WERI-Rb-1 (cell line): ENCODE data around the gene NMRK1.

Experiments
- DNase-seq: peaks from one replicate; pipeline ENCODE4 v3.0.0-alpha.2; 2020
- H3K27ac ChIP-seq: fragments of 250-450 bp; sonication (Bioruptor Pico); 2 replicates; pipeline ENCODE4 v1.5.1; 2020; ENCODE audit warnings: mild to moderate bottlenecking, moderate library complexity
- H3K27me3 ChIP-seq: fragments of 250-450 bp; sonication (Bioruptor Pico); 2 replicates; pipeline ENCODE4 v1.5.1; 2021; ENCODE audit warnings: mild to moderate bottlenecking, low read depth, moderate library complexity; ENCODE audit not compliant: insufficient read depth, severe bottlenecking
- H3K36me3 ChIP-seq: fragments of 250-450 bp; sonication (Bioruptor Pico); 2 replicates; pipeline ENCODE4 v1.5.1; 2020; ENCODE audit warnings: mild to moderate bottlenecking, moderate library complexity
- H3K4me3 ChIP-seq: 2 replicates; pipeline ENCODE4 v1.5.1; 2011; ENCODE audit warnings: low read depth, mild to moderate bottlenecking, control low read depth, low read length
- H3K9me3 ChIP-seq: fragments of 250-450 bp; sonication (Bioruptor Pico); 2 replicates; pipeline ENCODE4 v1.5.1; 2021; ENCODE audit warnings: mild to moderate bottlenecking, moderate library complexity; ENCODE audit not compliant: severe bottlenecking
- TF ChIP-seq, protein P1 (sequence below): IDR thresholded peaks from 2 replicates; pipeline ENCODE4 v1.5.1; 2011; ENCODE audit warnings: low read depth, mild to moderate bottlenecking, control low read depth, inconsistent platforms, low read length

Gene NMRK1

DNA sequence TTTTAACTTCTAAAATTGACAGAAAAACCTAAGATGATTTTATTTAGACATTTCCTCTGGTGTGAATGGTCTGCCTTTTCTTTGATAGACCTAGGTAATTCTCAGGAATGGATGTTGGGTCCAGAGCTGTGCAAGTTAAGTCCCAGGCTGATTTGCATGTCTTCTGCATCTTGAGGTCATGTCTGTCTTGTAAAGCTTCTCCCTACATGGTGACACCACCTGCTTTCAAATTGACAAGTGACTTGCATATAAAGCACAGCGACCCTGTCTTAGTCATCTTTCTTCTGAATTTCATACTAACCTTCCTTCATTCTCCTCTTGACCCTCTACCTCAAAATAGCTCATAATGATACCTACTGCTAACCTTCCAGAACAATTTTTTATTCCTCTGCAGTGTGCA lies 29.6 kb upstream of the NMRK1 start:
- H3K4me3 ChIP-seq, result no peak overlapping the region
- H3K36me3 ChIP-seq, result no peaks in the 10 kb centered on the region
- no peaks in the 10 kb centered on the region for H3K27me3 ChIP-seq
- TF ChIP-seq, protein P1, sequence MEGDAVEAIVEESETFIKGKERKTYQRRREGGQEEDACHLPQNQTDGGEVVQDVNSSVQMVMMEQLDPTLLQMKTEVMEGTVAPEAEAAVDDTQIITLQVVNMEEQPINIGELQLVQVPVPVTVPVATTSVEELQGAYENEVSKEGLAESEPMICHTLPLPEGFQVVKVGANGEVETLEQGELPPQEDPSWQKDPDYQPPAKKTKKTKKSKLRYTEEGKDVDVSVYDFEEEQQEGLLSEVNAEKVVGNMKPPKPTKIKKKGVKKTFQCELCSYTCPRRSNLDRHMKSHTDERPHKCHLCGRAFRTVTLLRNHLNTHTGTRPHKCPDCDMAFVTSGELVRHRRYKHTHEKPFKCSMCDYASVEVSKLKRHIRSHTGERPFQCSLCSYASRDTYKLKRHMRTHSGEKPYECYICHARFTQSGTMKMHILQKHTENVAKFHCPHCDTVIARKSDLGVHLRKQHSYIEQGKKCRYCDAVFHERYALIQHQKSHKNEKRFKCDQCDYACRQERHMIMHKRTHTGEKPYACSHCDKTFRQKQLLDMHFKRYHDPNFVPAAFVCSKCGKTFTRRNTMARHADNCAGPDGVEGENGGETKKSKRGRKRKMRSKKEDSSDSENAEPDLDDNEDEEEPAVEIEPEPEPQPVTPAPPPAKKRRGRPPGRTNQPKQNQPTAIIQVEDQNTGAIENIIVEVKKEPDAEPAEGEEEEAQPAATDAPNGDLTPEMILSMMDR, result no peak
- H3K27ac ChIP-seq, result no peak overlapping the region
- H3K9me3 ChIP-seq, result no peaks in the 10 kb centered on the region
- DNase-seq, result no peak

DNA sequence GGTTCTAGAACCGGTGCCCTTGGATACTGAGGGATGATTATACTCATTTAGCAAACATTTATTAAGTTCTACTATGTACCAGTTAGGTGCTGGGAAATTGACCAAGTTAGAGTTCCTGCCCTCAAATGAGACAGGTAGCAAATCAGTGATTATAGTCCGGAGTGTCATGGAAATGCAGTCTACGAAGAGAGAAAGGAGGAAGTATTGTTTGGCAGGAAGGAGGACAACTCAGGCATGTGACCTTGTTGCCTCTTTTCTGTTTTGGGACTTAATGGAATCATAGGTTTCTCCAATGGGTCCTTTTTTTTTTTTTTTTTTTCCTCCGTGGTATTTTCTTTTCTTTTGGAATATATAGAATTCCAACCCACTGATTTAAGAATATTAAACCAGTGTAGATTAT lies 28.4 kb upstream of the NMRK1 start:
- no peak overlapping the region for H3K4me3 ChIP-seq
- H3K36me3 ChIP-seq, result no peaks in the 10 kb centered on the region
- no peak for DNase-seq
- TF ChIP-seq, protein P1, result no peak
- no peak overlapping the region for H3K27ac ChIP-seq
- H3K9me3 ChIP-seq, result no peaks in the 10 kb centered on the region
- H3K27me3 ChIP-seq, result no peaks in the 10 kb centered on the region

DNA sequence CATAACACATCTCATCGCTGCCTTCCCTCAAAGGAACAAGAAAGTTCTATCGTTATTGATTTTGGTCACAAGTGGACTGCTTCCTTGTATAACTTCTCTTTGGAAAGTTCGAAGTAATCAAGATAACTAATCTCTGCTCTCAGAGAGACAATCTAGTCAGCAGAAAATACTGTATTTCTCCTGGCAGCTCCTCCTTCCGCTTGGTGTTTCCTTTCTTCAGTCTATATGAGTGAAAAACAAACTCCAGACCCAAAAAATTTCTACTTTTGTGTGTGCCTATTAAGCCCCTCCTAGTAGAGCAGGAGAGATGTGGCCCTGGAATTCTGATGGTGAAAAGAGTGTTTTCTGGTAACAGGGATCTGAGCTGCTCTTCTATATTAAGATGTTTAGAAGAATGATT lies 24.8 kb upstream of the NMRK1 start:
- TF ChIP-seq, protein P1, result no peak

DNA sequence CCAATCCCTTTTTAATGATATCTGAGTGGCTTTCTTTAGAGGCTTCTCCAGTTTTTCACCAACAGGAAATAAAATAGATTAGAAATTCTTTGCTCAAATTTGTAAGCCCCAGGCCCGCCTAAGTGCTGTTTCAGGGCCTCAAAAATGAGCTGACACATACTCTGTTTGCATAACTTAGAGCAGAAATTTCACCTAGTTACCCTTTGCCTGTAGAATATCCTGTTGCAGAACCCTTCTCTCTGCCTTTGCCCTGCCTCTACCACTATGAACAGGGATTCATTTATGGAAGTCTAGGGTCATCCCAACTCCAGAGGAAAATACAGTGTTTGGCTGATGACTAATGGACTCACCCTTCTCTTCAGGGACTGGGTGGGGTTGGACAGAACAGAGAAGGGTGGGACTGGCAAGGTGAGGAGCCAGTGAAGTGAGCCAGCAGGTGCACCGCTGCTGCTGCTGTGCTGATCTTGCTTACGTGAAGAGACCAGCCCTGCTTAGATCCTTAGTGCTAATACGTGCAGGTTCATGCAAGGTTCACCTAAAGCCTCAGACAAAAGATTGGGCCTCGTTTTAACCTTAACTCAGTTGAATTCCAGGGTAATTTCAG lies 23.2 kb upstream of the NMRK1 start:
- no peak for DNase-seq
- TF ChIP-seq, protein P1, result no peak
- H3K36me3 ChIP-seq, result no peaks in the 10 kb centered on the region
- H3K4me3 ChIP-seq, result no peak overlapping the region
- H3K9me3 ChIP-seq, result no peaks in the 10 kb centered on the region
- no peaks in the 10 kb centered on the region for H3K27me3 ChIP-seq
- no peak overlapping the region for H3K27ac ChIP-seq

More for the DNA sequence above, 24.8 kb upstream of the NMRK1 start:
- Histone ChIP-seq H3K9me3 (no peaks in the 10 kb centered on the region), H3K27ac (no peak overlapping the region), H3K36me3 (no peaks in the 10 kb centered on the region), H3K4me3 (no peak overlapping the region), H3K27me3 (no peaks in the 10 kb centered on the region)
- no peak for DNase-seq

DNA sequence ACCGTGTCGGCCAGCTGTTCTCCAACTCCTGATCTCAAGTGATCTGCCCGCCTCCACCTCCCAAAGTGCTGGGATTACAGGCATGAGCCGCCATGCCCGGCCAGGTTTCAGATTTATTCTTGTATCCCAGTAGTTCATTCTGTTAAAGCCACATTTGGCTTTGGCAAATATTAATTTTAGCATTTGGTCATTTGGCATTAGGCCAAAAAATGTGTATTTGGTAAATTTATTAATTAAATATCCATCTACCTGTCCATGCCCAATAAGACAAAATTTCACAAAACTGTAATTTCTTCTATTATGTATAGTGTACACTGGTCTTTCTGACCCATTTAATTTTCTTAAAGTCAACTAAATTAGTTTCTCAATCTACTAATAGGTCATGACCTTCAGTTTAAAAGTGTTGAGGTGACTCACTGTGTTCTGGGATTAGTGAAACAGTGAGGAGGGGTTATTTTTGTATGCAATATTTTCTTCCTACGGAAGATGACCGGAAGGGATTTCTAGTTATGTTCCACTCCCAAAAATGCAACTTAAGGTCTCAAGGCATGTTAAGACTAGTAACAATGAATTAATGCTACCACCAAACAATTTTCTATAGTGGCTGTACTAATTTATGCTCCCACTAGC lies 21.4 kb upstream of the NMRK1 start:
- H3K27ac ChIP-seq, result no peak overlapping the region
- no peaks in the 10 kb centered on the region for H3K27me3 ChIP-seq
- no peaks in the 10 kb centered on the region for H3K36me3 ChIP-seq
- H3K4me3 ChIP-seq, result no peak overlapping the region
- no peak for DNase-seq
- TF ChIP-seq, protein P1, result no peak
- H3K9me3 ChIP-seq, result no peaks in the 10 kb centered on the region

DNA sequence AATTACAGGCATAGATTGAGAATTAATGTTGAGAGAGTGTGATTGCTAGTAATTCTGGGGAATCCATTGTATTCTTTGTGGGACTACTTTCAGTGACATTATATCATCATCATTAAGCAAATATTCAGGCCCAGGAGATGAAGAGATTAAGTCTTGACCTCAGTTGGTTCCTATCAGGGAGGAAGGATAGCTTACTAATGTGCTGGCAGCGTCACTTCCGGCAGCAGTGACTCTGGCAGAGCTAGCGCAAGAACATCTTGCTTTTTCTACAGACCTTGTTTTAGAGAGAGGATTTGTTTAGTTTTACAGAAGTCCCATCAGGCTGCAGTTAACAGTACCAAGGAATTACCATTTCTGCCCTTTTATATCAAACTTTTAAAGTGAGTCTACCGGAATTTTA lies 20.6 kb upstream of the NMRK1 start:
- Histone ChIP-seq H3K36me3 (no peaks in the 10 kb centered on the region), H3K27me3 (no peaks in the 10 kb centered on the region), H3K27ac (no peak overlapping the region), H3K4me3 (no peak overlapping the region), H3K9me3 (no peaks in the 10 kb centered on the region)
- TF ChIP-seq, protein P1, result no peak
- DNase-seq, result no peak
